Measurements from ENCODE around the gene ICOS.

ICOS gene

GRCh38 chr2:203936535-203936934, at the start of gene ICOS:
ICOS (plus strand) TSS chr2:203936763; CDS start chr2:203936815, 52 bp downstream.
- Histone ChIP-seq H3K4me1 (ENCODE audit: insufficient read depth, low read length) (peaks cover 3% of the 10 kb centered on the region; the same call in 1 of the 2 replicates), H3K9me3 (ENCODE audit: control insufficient read depth, insufficient read depth, low read length) (no peaks in the 10 kb centered on the region), H3K9ac (ENCODE audit: low read depth, low read length) (no peak within 1 kb of the TSS), H3K36me3 (ENCODE audit: insufficient read depth, low read length) (no peaks in the 10 kb centered on the region)

- Histone ChIP-seq H3K4me1 (ENCODE audit: insufficient read depth, low read length) (no peaks in the 10 kb centered on the region), H3K9me3 (ENCODE audit: control insufficient read depth, insufficient read depth, low read length) (no peaks in the 10 kb centered on the region; the same call in 1 of the 2 replicates), H3K9ac (ENCODE audit: low read depth, low read length) (no peak overlapping the region), H3K36me3 (ENCODE audit: insufficient read depth, low read length) (no peaks in the 10 kb centered on the region)
These were observed 48.9 kb upstream of the ICOS start for GRCh38 chr2:203887677-203888076.

- no peaks in the 10 kb centered on the region for H3K4me1 ChIP-seq (ENCODE audit: insufficient read depth, low read length)
These were observed 47.0 kb upstream of the ICOS start for GRCh38 chr2:203889542-203889941.

GRCh38 chr2:203889944-203890343, 46.6 kb upstream of the ICOS start:
- Histone ChIP-seq H3K9me3 (ENCODE audit: control insufficient read depth, insufficient read depth, low read length) (no peaks in the 10 kb centered on the region; the same call in 1 of the 2 replicates), H3K9ac (ENCODE audit: low read depth, low read length) (no peak overlapping the region), H3K36me3 (ENCODE audit: insufficient read depth, low read length) (no peaks in the 10 kb centered on the region), H3K4me1 (ENCODE audit: insufficient read depth, low read length) (no peaks in the 10 kb centered on the region)

More at GRCh38 chr2:203889542-203889941, 47.0 kb upstream of the ICOS start:
- Histone ChIP-seq H3K9ac (ENCODE audit: low read depth, low read length) (no peak overlapping the region), H3K36me3 (ENCODE audit: insufficient read depth, low read length) (no peaks in the 10 kb centered on the region), H3K9me3 (ENCODE audit: control insufficient read depth, insufficient read depth, low read length) (no peaks in the 10 kb centered on the region; the same call in 1 of the 2 replicates)

- Histone ChIP-seq H3K9me3 (ENCODE audit: control insufficient read depth, insufficient read depth, low read length) (no peaks in the 10 kb centered on the region; the same call in 1 of the 2 replicates), H3K36me3 (ENCODE audit: insufficient read depth, low read length) (no peaks in the 10 kb centered on the region), H3K4me1 (ENCODE audit: insufficient read depth, low read length) (no peaks in the 10 kb centered on the region), H3K9ac (ENCODE audit: low read depth, low read length) (no peak overlapping the region)
These were observed 45.8 kb upstream of the ICOS start for GRCh38 chr2:203890733-203891132.

- H3K4me1 ChIP-seq (ENCODE audit: insufficient read depth, low read length), result no peaks in the 10 kb centered on the region
- no peak overlapping the region for H3K9ac ChIP-seq (ENCODE audit: low read depth, low read length)
- H3K36me3 ChIP-seq (ENCODE audit: insufficient read depth, low read length), result no peaks in the 10 kb centered on the region
- no peaks in the 10 kb centered on the region; the same call in 1 of the 2 replicates for H3K9me3 ChIP-seq (ENCODE audit: control insufficient read depth, insufficient read depth, low read length)
These were observed 45.1 kb upstream of the ICOS start for GRCh38 chr2:203891474-203891873.

GRCh38 chr2:203892207-203892606, 44.4 kb upstream of the ICOS start:
- Histone ChIP-seq H3K4me1 (ENCODE audit: insufficient read depth, low read length) (no peaks in the 10 kb centered on the region), H3K9me3 (ENCODE audit: control insufficient read depth, insufficient read depth, low read length) (no peaks in the 10 kb centered on the region; the same call in 1 of the 2 replicates), H3K36me3 (ENCODE audit: insufficient read depth, low read length) (no peaks in the 10 kb centered on the region), H3K9ac (ENCODE audit: low read depth, low read length) (no peak overlapping the region)

GRCh38 chr2:203893401-203893800, 43.2 kb upstream of the ICOS start:
- H3K9me3 ChIP-seq (ENCODE audit: control insufficient read depth, insufficient read depth, low read length), result no peaks in the 10 kb centered on the region; the same call in 1 of the 2 replicates
- no peak overlapping the region for H3K9ac ChIP-seq (ENCODE audit: low read depth, low read length)
- no peaks in the 10 kb centered on the region for H3K36me3 ChIP-seq (ENCODE audit: insufficient read depth, low read length)
- H3K4me1 ChIP-seq (ENCODE audit: insufficient read depth, low read length), result no peaks in the 10 kb centered on the region

GRCh38 chr2:203893840-203894239, 42.7 kb upstream of the ICOS start:
- Histone ChIP-seq H3K4me1 (ENCODE audit: insufficient read depth, low read length) (no peaks in the 10 kb centered on the region), H3K9me3 (ENCODE audit: control insufficient read depth, insufficient read depth, low read length) (no peaks in the 10 kb centered on the region; the same call in 1 of the 2 replicates), H3K36me3 (ENCODE audit: insufficient read depth, low read length) (no peaks in the 10 kb centered on the region), H3K9ac (ENCODE audit: low read depth, low read length) (no peak overlapping the region)

GRCh38 chr2:203894262-203894661, 42.3 kb upstream of the ICOS start:
- Histone ChIP-seq H3K9ac (ENCODE audit: low read depth, low read length) (no peak overlapping the region), H3K36me3 (ENCODE audit: insufficient read depth, low read length) (no peaks in the 10 kb centered on the region), H3K4me1 (ENCODE audit: insufficient read depth, low read length) (no peaks in the 10 kb centered on the region), H3K9me3 (ENCODE audit: control insufficient read depth, insufficient read depth, low read length) (no peaks in the 10 kb centered on the region; the same call in 1 of the 2 replicates)

- H3K9ac ChIP-seq (ENCODE audit: low read depth, low read length), result no peak overlapping the region
- H3K36me3 ChIP-seq (ENCODE audit: insufficient read depth, low read length), result no peaks in the 10 kb centered on the region
- H3K4me1 ChIP-seq (ENCODE audit: insufficient read depth, low read length), result no peaks in the 10 kb centered on the region
- H3K9me3 ChIP-seq (ENCODE audit: control insufficient read depth, insufficient read depth, low read length), result no peaks in the 10 kb centered on the region; the same call in 1 of the 2 replicates
These were observed 39.0 kb upstream of the ICOS start for GRCh38 chr2:203897544-203897943.

GRCh38 chr2:203898657-203899056, 37.9 kb upstream of the ICOS start:
- Histone ChIP-seq H3K36me3 (ENCODE audit: insufficient read depth, low read length) (no peaks in the 10 kb centered on the region), H3K9ac (ENCODE audit: low read depth, low read length) (no peak overlapping the region), H3K9me3 (ENCODE audit: control insufficient read depth, insufficient read depth, low read length) (peaks cover 4% of the 10 kb centered on the region; the same call in 1 of the 2 replicates), H3K4me1 (ENCODE audit: insufficient read depth, low read length) (no peaks in the 10 kb centered on the region)

- Histone ChIP-seq H3K9ac (ENCODE audit: low read depth, low read length) (no peak overlapping the region), H3K36me3 (ENCODE audit: insufficient read depth, low read length) (no peaks in the 10 kb centered on the region), H3K4me1 (ENCODE audit: insufficient read depth, low read length) (no peaks in the 10 kb centered on the region)
These were observed 36.3 kb upstream of the ICOS start for GRCh38 chr2:203900253-203900652.

GRCh38 chr2:203904022-203904421, 32.5 kb upstream of the ICOS start:
- peaks cover 4% of the 10 kb centered on the region; the same call in 1 of the 2 replicates for H3K9me3 ChIP-seq (ENCODE audit: control insufficient read depth, insufficient read depth, low read length)
- H3K4me1 ChIP-seq (ENCODE audit: insufficient read depth, low read length), result no peaks in the 10 kb centered on the region
- no peak overlapping the region for H3K9ac ChIP-seq (ENCODE audit: low read depth, low read length)
- no peaks in the 10 kb centered on the region for H3K36me3 ChIP-seq (ENCODE audit: insufficient read depth, low read length)

More at GRCh38 chr2:203900253-203900652, 36.3 kb upstream of the ICOS start:
- peaks cover 4% of the 10 kb centered on the region; the same call in 1 of the 2 replicates for H3K9me3 ChIP-seq (ENCODE audit: control insufficient read depth, insufficient read depth, low read length)

GRCh38 chr2:203905656-203906055, 30.9 kb upstream of the ICOS start:
- H3K9ac ChIP-seq (ENCODE audit: low read depth, low read length), result no peak overlapping the region
- H3K4me1 ChIP-seq (ENCODE audit: insufficient read depth, low read length), result peaks cover 4% of the 10 kb centered on the region; the same call in 1 of the 2 replicates
- H3K36me3 ChIP-seq (ENCODE audit: insufficient read depth, low read length), result no peaks in the 10 kb centered on the region
- H3K9me3 ChIP-seq (ENCODE audit: control insufficient read depth, insufficient read depth, low read length), result peaks cover 4% of the 10 kb centered on the region; the same call in 1 of the 2 replicates
